Esophagus squamous epithelium (tissue), 4 donors: ENCODE measurements around the gene CENPI.
"Not testable (repeated sequence)": the region's sequence is repeated elsewhere in the genome, so short reads cannot be mapped to it uniquely, and the experiment has no call there.

Experiments
- POLR2A ChIP-seq, 4 donors: fragments of 450-650 bp; IDR thresholded peaks; one replicate each; pipeline ENCODE4 v1.6.1; 2017; ENCODE audit warnings: antibody characterized with exemption in 4 of 4, mild to moderate bottlenecking in 4 of 4, moderate library complexity in 3 of 4
- TF ChIP-seq, protein P1 (sequence below), 6 experiments: fragments of 450-650 bp in 4 of 6; fragments of 200-600 bp in 2 of 6; sonication (generic) in 2 of 6; IDR thresholded peaks; one replicate each; pipeline ENCODE4 v1.5.1; 2016 to 2019; ENCODE audit warnings: antibody characterized with exemption in 6 of 6, mild to moderate bottlenecking in 4 of 6, moderate library complexity in 4 of 6

- TF ChIP-seq, protein P1, sequence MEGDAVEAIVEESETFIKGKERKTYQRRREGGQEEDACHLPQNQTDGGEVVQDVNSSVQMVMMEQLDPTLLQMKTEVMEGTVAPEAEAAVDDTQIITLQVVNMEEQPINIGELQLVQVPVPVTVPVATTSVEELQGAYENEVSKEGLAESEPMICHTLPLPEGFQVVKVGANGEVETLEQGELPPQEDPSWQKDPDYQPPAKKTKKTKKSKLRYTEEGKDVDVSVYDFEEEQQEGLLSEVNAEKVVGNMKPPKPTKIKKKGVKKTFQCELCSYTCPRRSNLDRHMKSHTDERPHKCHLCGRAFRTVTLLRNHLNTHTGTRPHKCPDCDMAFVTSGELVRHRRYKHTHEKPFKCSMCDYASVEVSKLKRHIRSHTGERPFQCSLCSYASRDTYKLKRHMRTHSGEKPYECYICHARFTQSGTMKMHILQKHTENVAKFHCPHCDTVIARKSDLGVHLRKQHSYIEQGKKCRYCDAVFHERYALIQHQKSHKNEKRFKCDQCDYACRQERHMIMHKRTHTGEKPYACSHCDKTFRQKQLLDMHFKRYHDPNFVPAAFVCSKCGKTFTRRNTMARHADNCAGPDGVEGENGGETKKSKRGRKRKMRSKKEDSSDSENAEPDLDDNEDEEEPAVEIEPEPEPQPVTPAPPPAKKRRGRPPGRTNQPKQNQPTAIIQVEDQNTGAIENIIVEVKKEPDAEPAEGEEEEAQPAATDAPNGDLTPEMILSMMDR (IDR thresholded peaks at IDR 0.05) = not testable (repeated sequence)
- not testable (repeated sequence) for TF ChIP-seq POLR2A (IDR thresholded peaks at IDR 0.05)
These were observed 41.5 kb upstream of the CENPI start for GRCh38 chrX:101056551-101056950.
